ENCODE results near the gene SNX19.

The SNX19 gene

DNA sequence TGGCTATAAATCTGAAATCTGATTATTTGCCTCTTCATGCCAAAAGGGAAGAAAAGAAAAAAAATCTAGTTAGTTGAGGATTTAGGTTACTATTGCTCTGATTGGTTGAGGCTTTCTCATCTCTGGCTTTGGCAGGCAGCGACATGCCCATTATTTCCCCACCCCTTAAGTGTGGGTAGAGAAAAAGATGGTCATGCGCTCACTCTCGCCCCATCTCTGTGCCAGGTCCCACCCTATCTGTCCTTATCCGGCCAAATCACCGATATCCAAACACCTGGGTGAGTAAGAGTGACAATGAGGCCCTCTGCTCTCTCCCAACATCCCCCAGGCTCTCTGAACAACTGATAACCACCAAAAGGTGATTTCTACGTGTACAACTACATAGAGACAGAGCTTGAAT, 31.2 kb upstream of the SNX19 start:
- Histone ChIP-seq H3K27ac (replicated peaks) (no peak overlapping the region), H3K4me3 (replicated peaks; ENCODE audit: insufficient read depth, low read length) (no peak overlapping the region), H3K27me3 (ENCODE audit: insufficient read depth, poor library complexity, severe bottlenecking) (no peaks in the 10 kb centered on the region)
- no peak for DNase-seq (ENCODE audit: low read depth in 1 of 2, low spot score in 1 of 2)
- TF ChIP-seq SPI1 (IDR thresholded peaks at IDR 0.05; ENCODE audit: borderline replicate concordance, low read depth), result no peak
- TF ChIP-seq GABPA (IDR thresholded peaks at IDR 0.05; ENCODE audit: low read depth), result no peak
- no peak for TF ChIP-seq POLR2AphosphoS5 (IDR thresholded peaks at IDR 0.05; ENCODE audit: low read depth)
- TF ChIP-seq, protein P1, sequence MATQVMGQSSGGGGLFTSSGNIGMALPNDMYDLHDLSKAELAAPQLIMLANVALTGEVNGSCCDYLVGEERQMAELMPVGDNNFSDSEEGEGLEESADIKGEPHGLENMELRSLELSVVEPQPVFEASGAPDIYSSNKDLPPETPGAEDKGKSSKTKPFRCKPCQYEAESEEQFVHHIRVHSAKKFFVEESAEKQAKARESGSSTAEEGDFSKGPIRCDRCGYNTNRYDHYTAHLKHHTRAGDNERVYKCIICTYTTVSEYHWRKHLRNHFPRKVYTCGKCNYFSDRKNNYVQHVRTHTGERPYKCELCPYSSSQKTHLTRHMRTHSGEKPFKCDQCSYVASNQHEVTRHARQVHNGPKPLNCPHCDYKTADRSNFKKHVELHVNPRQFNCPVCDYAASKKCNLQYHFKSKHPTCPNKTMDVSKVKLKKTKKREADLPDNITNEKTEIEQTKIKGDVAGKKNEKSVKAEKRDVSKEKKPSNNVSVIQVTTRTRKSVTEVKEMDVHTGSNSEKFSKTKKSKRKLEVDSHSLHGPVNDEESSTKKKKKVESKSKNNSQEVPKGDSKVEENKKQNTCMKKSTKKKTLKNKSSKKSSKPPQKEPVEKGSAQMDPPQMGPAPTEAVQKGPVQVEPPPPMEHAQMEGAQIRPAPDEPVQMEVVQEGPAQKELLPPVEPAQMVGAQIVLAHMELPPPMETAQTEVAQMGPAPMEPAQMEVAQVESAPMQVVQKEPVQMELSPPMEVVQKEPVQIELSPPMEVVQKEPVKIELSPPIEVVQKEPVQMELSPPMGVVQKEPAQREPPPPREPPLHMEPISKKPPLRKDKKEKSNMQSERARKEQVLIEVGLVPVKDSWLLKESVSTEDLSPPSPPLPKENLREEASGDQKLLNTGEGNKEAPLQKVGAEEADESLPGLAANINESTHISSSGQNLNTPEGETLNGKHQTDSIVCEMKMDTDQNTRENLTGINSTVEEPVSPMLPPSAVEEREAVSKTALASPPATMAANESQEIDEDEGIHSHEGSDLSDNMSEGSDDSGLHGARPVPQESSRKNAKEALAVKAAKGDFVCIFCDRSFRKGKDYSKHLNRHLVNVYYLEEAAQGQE (IDR thresholded peaks at IDR 0.05; ENCODE audit: insufficient replicate concordance, low read depth), result no peak
- TF ChIP-seq, protein P2, sequence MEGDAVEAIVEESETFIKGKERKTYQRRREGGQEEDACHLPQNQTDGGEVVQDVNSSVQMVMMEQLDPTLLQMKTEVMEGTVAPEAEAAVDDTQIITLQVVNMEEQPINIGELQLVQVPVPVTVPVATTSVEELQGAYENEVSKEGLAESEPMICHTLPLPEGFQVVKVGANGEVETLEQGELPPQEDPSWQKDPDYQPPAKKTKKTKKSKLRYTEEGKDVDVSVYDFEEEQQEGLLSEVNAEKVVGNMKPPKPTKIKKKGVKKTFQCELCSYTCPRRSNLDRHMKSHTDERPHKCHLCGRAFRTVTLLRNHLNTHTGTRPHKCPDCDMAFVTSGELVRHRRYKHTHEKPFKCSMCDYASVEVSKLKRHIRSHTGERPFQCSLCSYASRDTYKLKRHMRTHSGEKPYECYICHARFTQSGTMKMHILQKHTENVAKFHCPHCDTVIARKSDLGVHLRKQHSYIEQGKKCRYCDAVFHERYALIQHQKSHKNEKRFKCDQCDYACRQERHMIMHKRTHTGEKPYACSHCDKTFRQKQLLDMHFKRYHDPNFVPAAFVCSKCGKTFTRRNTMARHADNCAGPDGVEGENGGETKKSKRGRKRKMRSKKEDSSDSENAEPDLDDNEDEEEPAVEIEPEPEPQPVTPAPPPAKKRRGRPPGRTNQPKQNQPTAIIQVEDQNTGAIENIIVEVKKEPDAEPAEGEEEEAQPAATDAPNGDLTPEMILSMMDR (IDR thresholded peaks at IDR 0.05; ENCODE audit: insufficient read depth, low read length), result no peak

DNA sequence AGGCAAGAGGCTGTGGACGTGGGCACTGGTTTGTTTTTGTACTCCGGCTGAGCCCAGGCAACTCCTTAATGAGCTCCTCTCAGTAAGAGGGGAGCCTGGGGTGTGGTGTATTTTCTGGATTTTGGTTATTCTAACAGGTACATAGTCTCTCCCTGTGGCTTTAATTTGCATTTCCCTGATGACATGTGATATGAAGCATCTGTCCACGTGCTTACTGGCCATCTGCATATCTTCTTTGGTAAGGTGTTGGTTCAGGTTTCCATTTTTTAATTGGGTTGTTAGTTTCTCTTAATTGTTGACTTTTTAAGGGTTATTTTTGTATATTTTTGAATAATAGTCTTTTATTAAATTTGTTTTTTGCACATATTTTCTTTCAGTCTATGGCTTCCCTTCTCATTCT, 30.8 kb upstream of the SNX19 start:
- Histone ChIP-seq H3K4me3 (replicated peaks; ENCODE audit: insufficient read depth, low read length) (no peak overlapping the region), H3K27me3 (ENCODE audit: insufficient read depth, poor library complexity, severe bottlenecking) (no peaks in the 10 kb centered on the region), H3K27ac (replicated peaks) (no peak overlapping the region)
- no peak for DNase-seq (ENCODE audit: low read depth in 1 of 2, low spot score in 1 of 2)
- no peak for TF ChIP-seq GABPA (IDR thresholded peaks at IDR 0.05; ENCODE audit: low read depth)
- TF ChIP-seq POLR2AphosphoS5 (IDR thresholded peaks at IDR 0.05; ENCODE audit: low read depth), result no peak
- TF ChIP-seq SPI1 (IDR thresholded peaks at IDR 0.05; ENCODE audit: borderline replicate concordance, low read depth), result no peak
- TF ChIP-seq, protein P1 (IDR thresholded peaks at IDR 0.05; ENCODE audit: insufficient replicate concordance, low read depth), result no peak
- TF ChIP-seq, protein P2 (IDR thresholded peaks at IDR 0.05; ENCODE audit: insufficient read depth, low read length), result no peak

DNA sequence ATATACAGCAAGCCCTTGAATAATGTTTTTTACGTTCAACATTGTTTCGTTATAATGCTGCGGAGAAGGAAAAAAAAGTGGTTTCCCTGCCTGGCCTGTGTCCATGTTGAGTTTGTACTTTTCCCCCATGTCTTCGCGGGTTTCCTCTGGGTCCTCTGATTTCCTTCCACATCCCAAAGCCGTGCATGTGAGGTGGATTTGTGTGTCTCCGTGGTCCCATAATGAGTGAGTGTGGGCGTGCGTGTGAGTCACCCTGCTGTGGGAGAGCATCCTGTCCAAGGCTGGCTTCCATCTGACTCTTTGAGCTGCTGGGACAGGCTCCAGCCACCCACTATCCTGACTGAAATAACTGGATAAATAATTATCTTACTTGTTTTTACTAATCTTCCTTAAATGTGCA, 29.6 kb upstream of the SNX19 start:
- Histone ChIP-seq H3K27ac (replicated peaks) (no peak overlapping the region), H3K27me3 (ENCODE audit: insufficient read depth, poor library complexity, severe bottlenecking) (no peaks in the 10 kb centered on the region), H3K4me3 (replicated peaks; ENCODE audit: insufficient read depth, low read length) (no peak overlapping the region)
- DNase-seq (ENCODE audit: low read depth in 1 of 2, low spot score in 1 of 2), result no peak
- TF ChIP-seq, protein P1 (IDR thresholded peaks at IDR 0.05; ENCODE audit: insufficient replicate concordance, low read depth), result no peak
- TF ChIP-seq GABPA (IDR thresholded peaks at IDR 0.05; ENCODE audit: low read depth) (no peak), POLR2AphosphoS5 (IDR thresholded peaks at IDR 0.05; ENCODE audit: low read depth) (no peak), SPI1 (IDR thresholded peaks at IDR 0.05; ENCODE audit: borderline replicate concordance, low read depth) (no peak)
- TF ChIP-seq, protein P2 (IDR thresholded peaks at IDR 0.05; ENCODE audit: insufficient read depth, low read length), result no peak
